ENCODE data around the gene GALNT2.

DNA sequence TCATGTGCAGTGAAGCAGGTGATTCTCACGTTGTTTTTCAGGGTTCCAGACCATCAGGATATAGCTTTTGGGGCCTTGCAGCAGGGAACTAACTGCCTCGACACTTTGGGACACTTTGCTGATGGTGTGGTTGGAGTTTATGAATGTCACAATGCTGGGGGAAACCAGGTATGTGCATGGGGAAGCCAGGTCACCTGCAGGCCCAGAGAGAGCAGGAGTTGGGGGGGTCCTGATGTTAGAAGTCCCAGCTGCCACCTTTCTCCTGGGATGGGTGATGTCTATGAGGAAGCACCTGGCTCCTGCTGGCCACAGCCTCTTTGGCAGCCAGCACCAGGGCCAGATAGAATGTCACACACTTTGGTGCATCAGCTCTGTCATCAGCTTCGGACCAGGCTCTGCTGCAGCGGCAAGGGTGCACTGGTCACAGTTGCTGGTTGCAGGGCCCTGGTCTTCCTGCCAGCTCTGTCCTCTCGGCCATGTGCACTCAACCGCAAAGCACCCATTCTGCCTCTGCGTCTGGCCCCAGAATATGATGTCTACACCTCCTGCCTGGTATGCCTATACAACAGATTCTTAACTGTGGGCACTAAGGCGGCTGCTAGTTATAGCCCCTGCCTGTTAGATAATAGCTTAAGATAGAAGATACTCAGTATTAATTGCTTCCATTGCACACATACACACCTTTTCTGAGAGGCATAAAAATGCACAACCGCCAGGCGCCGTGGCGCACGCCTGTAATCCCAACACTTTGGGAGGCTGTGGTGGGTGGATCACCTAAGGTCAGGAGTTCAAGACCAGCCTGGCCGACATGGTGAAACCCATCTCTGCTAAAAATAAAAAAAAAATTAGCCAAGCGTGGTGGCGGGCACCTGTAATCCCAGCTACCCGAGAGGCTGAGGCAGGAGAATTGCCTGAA, 198.4 kb downstream of the GALNT2 start:
- TF ChIP-seq POLR2A (IDR thresholded peaks at IDR 0.05) (no peak), POLR2AphosphoS5 (IDR thresholded peaks at IDR 0.05) (no peak)
- TF ChIP-seq, protein P1, sequence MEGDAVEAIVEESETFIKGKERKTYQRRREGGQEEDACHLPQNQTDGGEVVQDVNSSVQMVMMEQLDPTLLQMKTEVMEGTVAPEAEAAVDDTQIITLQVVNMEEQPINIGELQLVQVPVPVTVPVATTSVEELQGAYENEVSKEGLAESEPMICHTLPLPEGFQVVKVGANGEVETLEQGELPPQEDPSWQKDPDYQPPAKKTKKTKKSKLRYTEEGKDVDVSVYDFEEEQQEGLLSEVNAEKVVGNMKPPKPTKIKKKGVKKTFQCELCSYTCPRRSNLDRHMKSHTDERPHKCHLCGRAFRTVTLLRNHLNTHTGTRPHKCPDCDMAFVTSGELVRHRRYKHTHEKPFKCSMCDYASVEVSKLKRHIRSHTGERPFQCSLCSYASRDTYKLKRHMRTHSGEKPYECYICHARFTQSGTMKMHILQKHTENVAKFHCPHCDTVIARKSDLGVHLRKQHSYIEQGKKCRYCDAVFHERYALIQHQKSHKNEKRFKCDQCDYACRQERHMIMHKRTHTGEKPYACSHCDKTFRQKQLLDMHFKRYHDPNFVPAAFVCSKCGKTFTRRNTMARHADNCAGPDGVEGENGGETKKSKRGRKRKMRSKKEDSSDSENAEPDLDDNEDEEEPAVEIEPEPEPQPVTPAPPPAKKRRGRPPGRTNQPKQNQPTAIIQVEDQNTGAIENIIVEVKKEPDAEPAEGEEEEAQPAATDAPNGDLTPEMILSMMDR (IDR thresholded peaks at IDR 0.05 in 8 of 11, conservative IDR thresholded peaks at IDR 0.05 in 3 of 11) = no peak

Measured in spleen (tissue), 7 donors.